Upper lobe of right lung (tissue), 1 donor: ENCODE data around the gene GOLGA3. TPM values are rescaled to one million over a fixed set of nuclear protein-coding genes. Genes with fewer than 3 reads are reported as not detected.

Experiments
- ATAC-seq: fragments of 200-7000 bp; cut with Tn5 transposase; one replicate; pipeline ENCODE4 v1.9.1; 2020; ENCODE audit warnings: mild to moderate bottlenecking, moderate library complexity
- DNase-seq: peaks from one replicate; pipeline ENCODE4 v3.0.0-alpha.2; 2020
- H3K27ac ChIP-seq: fragments of 200-600 bp; one replicate; pipeline ENCODE4 v1.8.0; 2022
- H3K27me3 ChIP-seq: fragments of 200-600 bp; one replicate; pipeline ENCODE4 v1.8.0; 2022; ENCODE audit warnings: mild to moderate bottlenecking
- H3K36me3 ChIP-seq: fragments of 200-600 bp; one replicate; pipeline ENCODE4 v1.8.0; 2022
- H3K4me1 ChIP-seq: fragments of 200-600 bp; one replicate; pipeline ENCODE4 v1.8.0; 2022
- H3K4me3 ChIP-seq: fragments of 200-600 bp; one replicate; pipeline ENCODE4 v1.8.0; 2022; ENCODE audit warnings: mild to moderate bottlenecking
- H3K9me3 ChIP-seq: fragments of 200-600 bp; one replicate; pipeline ENCODE4 v1.8.0; 2022
- intact Hi-C: fragments of 100-400 bp; cut with DNase I; formaldehyde crosslinking; loops from one replicate; pipeline ENCODE4 v1.11.0; 2022
- total RNA-seq: library from RNA; stranded (reverse); fragmentation: NEBNext Ultra II Directional; extraction: Animal tissue kit (Norgen Biotek cat#: 25700); gene quantifications from one replicate; pipeline ENCODE4 v1.2.1, GENCODE V29; 2021
- TF ChIP-seq, protein P1 (sequence below): fragments of 200-600 bp; IDR thresholded peaks from one replicate; pipeline ENCODE4 v1.8.0; 2022; ENCODE audit warnings: antibody characterized with exemption
- donor health status: DM: no; HTN: yes; CAD: no; lungs with severe emphysema.

Gene GOLGA3
- total RNA-seq, 1 donor from 2014 or later = 65.3 TPM

DNA sequence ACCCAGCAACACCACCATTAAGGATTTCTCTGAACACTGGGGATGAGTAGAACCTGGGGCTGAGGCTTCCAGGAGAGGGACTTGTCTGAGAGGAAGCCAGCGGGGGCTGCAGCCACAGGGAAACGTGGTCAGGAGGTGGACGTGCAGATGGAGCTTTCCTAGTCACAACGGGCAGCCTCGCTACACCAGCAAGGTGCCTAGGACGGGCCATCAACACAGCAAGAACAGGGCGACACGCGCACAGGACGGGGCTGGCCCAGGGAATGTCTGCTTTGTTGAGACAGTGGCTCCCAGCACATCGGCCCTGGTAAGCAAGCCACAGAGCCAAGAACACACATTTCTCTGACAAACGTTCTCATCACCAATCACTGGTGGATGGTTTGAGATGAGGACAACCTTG lies 92.3 kb downstream of the GOLGA3 start:
- Histone ChIP-seq H3K36me3 (peaks cover 88% of the 10 kb centered on the region), H3K27ac (no peak overlapping the region), H3K27me3 (no peaks in the 10 kb centered on the region), H3K9me3 (no peaks in the 10 kb centered on the region), H3K4me3 (no peak overlapping the region), H3K4me1 (no peaks in the 10 kb centered on the region)
- ATAC-seq (no peak), DNase-seq (no peak)
- intact Hi-C loops = no loop called here
- TF ChIP-seq, protein P1, sequence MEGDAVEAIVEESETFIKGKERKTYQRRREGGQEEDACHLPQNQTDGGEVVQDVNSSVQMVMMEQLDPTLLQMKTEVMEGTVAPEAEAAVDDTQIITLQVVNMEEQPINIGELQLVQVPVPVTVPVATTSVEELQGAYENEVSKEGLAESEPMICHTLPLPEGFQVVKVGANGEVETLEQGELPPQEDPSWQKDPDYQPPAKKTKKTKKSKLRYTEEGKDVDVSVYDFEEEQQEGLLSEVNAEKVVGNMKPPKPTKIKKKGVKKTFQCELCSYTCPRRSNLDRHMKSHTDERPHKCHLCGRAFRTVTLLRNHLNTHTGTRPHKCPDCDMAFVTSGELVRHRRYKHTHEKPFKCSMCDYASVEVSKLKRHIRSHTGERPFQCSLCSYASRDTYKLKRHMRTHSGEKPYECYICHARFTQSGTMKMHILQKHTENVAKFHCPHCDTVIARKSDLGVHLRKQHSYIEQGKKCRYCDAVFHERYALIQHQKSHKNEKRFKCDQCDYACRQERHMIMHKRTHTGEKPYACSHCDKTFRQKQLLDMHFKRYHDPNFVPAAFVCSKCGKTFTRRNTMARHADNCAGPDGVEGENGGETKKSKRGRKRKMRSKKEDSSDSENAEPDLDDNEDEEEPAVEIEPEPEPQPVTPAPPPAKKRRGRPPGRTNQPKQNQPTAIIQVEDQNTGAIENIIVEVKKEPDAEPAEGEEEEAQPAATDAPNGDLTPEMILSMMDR = no peak

DNA sequence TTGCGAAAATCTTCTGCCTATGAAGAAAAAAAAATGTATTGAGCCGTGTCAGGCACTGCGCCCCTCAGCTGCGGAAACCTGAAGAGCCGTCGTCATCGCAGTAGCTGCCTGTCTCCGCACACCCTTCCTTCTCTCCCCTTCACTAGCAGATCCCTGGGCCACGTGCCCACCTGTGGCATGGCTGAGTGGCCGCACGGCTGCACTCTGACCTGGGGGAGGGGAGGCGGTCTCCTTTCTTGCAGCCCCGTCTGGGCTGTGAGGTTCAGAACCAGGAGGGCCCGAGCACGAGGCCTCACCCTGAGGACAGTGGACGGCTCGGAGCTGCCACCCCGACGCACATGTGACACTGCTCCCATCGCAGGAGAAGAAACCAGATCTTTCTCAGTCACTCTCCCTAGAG lies 93.2 kb downstream of the GOLGA3 start:
- intact Hi-C loops = no loop called here
- peak; percentile 23 for ATAC-seq
- TF ChIP-seq, protein P1 = no peak

DNA sequence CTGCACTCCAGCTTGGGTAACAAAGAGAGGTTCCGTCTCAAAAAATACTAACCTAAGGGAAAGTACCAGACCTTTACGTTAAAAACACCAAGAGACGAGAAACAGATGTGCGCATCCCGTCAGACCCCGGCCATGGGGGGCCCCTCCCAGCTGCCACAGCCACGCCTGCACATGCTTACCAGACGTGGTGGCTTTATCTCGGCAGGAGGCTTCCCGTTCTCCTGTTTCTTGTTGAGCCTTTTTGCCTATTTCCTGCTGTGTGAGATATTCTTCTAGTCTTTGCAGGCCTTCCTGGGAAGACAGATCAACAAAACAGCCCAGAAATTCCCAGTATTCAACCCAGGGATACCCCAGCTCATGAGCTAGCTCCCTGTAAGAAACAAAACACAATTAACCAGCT lies 94.5 kb downstream of the GOLGA3 start:
- no peaks in the 10 kb centered on the region for H3K4me1 ChIP-seq
- H3K4me3 ChIP-seq = no peak overlapping the region
- intact Hi-C loops = no loop called here
- ATAC-seq (no peak), DNase-seq (no peak)
- H3K27ac ChIP-seq = no peak overlapping the region
- no peaks in the 10 kb centered on the region for H3K27me3 ChIP-seq
- H3K9me3 ChIP-seq = no peaks in the 10 kb centered on the region
- H3K36me3 ChIP-seq = peaks cover 85% of the 10 kb centered on the region
- TF ChIP-seq, protein P1 = no peak

More for the DNA sequence above, 93.2 kb downstream of the GOLGA3 start:
- no peak for DNase-seq
- Histone ChIP-seq H3K4me3 (no peak overlapping the region), H3K27me3 (no peaks in the 10 kb centered on the region), H3K36me3 (peaks cover 88% of the 10 kb centered on the region), H3K4me1 (no peaks in the 10 kb centered on the region), H3K27ac (no peak overlapping the region), H3K9me3 (no peaks in the 10 kb centered on the region)

DNA sequence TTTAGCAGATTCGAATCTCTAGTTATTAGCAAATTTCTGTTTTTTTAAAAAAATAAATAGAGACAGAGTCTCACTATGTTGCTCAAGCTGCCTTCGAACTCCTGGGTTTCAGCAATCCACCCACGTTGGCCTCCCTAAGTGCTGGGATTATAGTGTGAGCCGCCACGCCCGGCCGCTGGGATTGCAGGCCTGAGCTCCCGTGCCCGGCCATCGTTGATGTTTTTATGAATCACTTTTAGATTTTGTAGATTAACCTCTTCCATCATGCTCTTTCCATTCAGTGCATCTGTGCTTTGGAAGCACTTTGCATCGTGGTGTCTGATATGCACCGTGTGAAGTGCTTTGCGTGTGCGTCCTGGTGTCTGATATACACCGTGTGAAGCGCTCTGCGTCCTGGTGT lies 97.1 kb downstream of the GOLGA3 start:
- DNase-seq (no peak), ATAC-seq (no peak)
- Histone ChIP-seq H3K4me1 (no peaks in the 10 kb centered on the region), H3K9me3 (no peaks in the 10 kb centered on the region), H3K27me3 (no peaks in the 10 kb centered on the region), H3K36me3 (peaks cover 83% of the 10 kb centered on the region), H3K27ac (no peak overlapping the region), H3K4me3 (no peak overlapping the region)
- intact Hi-C loops = no loop called here
- TF ChIP-seq, protein P1 = no peak

DNA sequence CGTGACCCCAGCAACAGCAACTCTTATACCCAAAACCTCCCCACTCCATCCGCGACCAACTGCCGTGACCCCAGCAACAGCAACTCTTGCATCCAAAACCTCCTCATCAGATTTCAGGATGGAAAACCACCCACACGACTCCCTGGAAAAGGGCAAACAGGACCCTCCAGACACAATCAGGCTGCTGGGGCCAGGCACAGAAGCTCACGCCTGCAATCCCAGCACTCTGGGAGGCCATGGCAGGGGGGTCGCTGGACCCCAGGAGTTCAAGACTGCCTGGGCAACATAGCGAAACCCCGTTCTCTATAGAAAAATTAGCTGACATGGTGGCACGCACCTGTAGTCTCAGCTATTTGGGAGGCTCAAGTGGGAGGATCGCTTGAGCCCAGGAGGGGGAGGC lies 98.3 kb downstream of the GOLGA3 start:
- intact Hi-C loops = no loop called here
- TF ChIP-seq, protein P1 = no peak
- H3K4me3 ChIP-seq = no peak overlapping the region
- peaks cover 83% of the 10 kb centered on the region for H3K36me3 ChIP-seq
- DNase-seq = no peak
- no peaks in the 10 kb centered on the region for H3K4me1 ChIP-seq
- ATAC-seq = no peak
- H3K27ac ChIP-seq = no peak overlapping the region
- no peaks in the 10 kb centered on the region for H3K9me3 ChIP-seq
- no peaks in the 10 kb centered on the region for H3K27me3 ChIP-seq
